ENCODE results near the gene CTDSP2.
A peak's percentile ranks its signal among the peaks of the same experiment; 100 is the strongest.

The CTDSP2 gene

GRCh38 chr12:57806677-57807076 lies 39.9 kb downstream of the CTDSP2 start:
- no peak overlapping the region for H3K27ac ChIP-seq
- H3K36me3 ChIP-seq = peaks cover 80% of the 10 kb centered on the region
- no peak for TF ChIP-seq CTCF (IDR thresholded peaks at IDR 0.05)
- no peaks in the 10 kb centered on the region for H3K27me3 ChIP-seq
- H3K4me1 ChIP-seq (ENCODE audit: control insufficient read depth in 1 of 2, insufficient read depth in 1 of 2, low read depth in 1 of 2, low read length in 1 of 2) = no peaks in the 10 kb centered on the region
- H3K4me3 ChIP-seq (ENCODE audit: low read depth in 1 of 2, low read length in 1 of 2) = no peak overlapping the region
- H3K9me3 ChIP-seq = no peaks in the 10 kb centered on the region

GRCh38 chr12:57803319-57803893 lies 43.1 kb downstream of the CTDSP2 start:
- Histone ChIP-seq H3K36me3 (peaks cover 86% of the 10 kb centered on the region), H3K27ac (no peak overlapping the region), H3K4me1 (ENCODE audit: control insufficient read depth in 1 of 2, insufficient read depth in 1 of 2, low read depth in 1 of 2, low read length in 1 of 2) (no peaks in the 10 kb centered on the region), H3K4me3 (ENCODE audit: low read depth in 1 of 2, low read length in 1 of 2) (no peak overlapping the region), H3K9me3 (no peaks in the 10 kb centered on the region), H3K27me3 (no peaks in the 10 kb centered on the region)
- peak; percentile 23 for TF ChIP-seq CTCF (IDR thresholded peaks at IDR 0.05)

GRCh38 chr12:57802607-57803006 lies 43.9 kb downstream of the CTDSP2 start:
- Histone ChIP-seq H3K9me3 (no peaks in the 10 kb centered on the region), H3K36me3 (peaks cover 78% of the 10 kb centered on the region), H3K27ac (no peak overlapping the region), H3K4me3 (ENCODE audit: low read depth in 1 of 2, low read length in 1 of 2) (no peak overlapping the region), H3K27me3 (no peaks in the 10 kb centered on the region), H3K4me1 (ENCODE audit: control insufficient read depth in 1 of 2, insufficient read depth in 1 of 2, low read depth in 1 of 2, low read length in 1 of 2) (peaks cover 5 to 7% of the 10 kb centered on the region in 2 experiments)
- no peak for TF ChIP-seq CTCF (IDR thresholded peaks at IDR 0.05)

- H3K36me3 ChIP-seq = peaks cover 76% of the 10 kb centered on the region
- TF ChIP-seq CTCF (IDR thresholded peaks at IDR 0.05) = no peak
These were observed 45.6 kb downstream of the CTDSP2 start for GRCh38 chr12:57800965-57801364.

GRCh38 chr12:57797933-57798332 lies 48.6 kb downstream of the CTDSP2 start:
- Histone ChIP-seq H3K27ac (peak overlapping the region; percentile 63), H3K36me3 (peaks cover 81% of the 10 kb centered on the region), H3K4me3 (ENCODE audit: low read depth in 1 of 2, low read length in 1 of 2) (no peak overlapping the region), H3K9me3 (no peaks in the 10 kb centered on the region), H3K4me1 (ENCODE audit: control insufficient read depth in 1 of 2, insufficient read depth in 1 of 2, low read depth in 1 of 2, low read length in 1 of 2) (peaks cover 7 to 8% of the 10 kb centered on the region in 2 experiments), H3K27me3 (no peaks in the 10 kb centered on the region)
- TF ChIP-seq CTCF (IDR thresholded peaks at IDR 0.05) = no peak

More at GRCh38 chr12:57800965-57801364, 45.6 kb downstream of the CTDSP2 start:
- Histone ChIP-seq H3K27ac (no peak overlapping the region), H3K4me3 (ENCODE audit: low read depth in 1 of 2, low read length in 1 of 2) (no peak overlapping the region), H3K4me1 (ENCODE audit: control insufficient read depth in 1 of 2, insufficient read depth in 1 of 2, low read depth in 1 of 2, low read length in 1 of 2) (peaks cover 7 to 8% of the 10 kb centered on the region in 2 experiments), H3K27me3 (no peaks in the 10 kb centered on the region), H3K9me3 (no peaks in the 10 kb centered on the region)

All from neutrophil (primary cell).